KMS-11 (cell line): Measurements from ENCODE around the gene ZNF536.

ENCODE experiments used
- H2AFZ ChIP-seq: fragments of 200-600 bp; sonication (generic); 2 replicates; pipeline ENCODE4 v1.6.1; 2016; ENCODE audit warnings: antibody characterized with exemption, mixed run types, low read depth
- H3K27ac ChIP-seq: fragments of 200-600 bp; sonication (generic); 2 replicates; pipeline ENCODE4 v1.6.1; 2016; ENCODE audit warnings: mild to moderate bottlenecking, mixed run types
- H3K27me3 ChIP-seq: fragments of 200-600 bp; sonication (generic); 2 replicates; pipeline ENCODE4 v1.6.1; 2017; ENCODE audit warnings: mild to moderate bottlenecking, low read depth, mixed run types, moderate library complexity; ENCODE audit not compliant: insufficient read depth
- H3K36me3 ChIP-seq: fragments of 200-600 bp; sonication (generic); 2 replicates; pipeline ENCODE4 v1.6.1; 2017; ENCODE audit warnings: mild to moderate bottlenecking, mixed run types; ENCODE audit not compliant: insufficient read depth
- H3K4me1 ChIP-seq: fragments of 200-600 bp; sonication (generic); 2 replicates; pipeline ENCODE4 v1.6.1; 2016; ENCODE audit warnings: mild to moderate bottlenecking, low read depth, mixed run types; ENCODE audit not compliant: poor library complexity, severe bottlenecking
- H3K4me2 ChIP-seq: fragments of 200-600 bp; sonication (generic); 2 replicates; pipeline ENCODE4 v1.7.0; 2016; ENCODE audit warnings: mild to moderate bottlenecking, mixed run types
- H3K4me3 ChIP-seq: fragments of 200-600 bp; sonication (generic); IDR thresholded peaks from 2 replicates; pipeline ENCODE4 v1.6.1; 2017; ENCODE audit warnings: low read depth, low read length, mixed read lengths; ENCODE audit not compliant: insufficient read depth
- H3K79me2 ChIP-seq: fragments of 200-600 bp; sonication (generic); 2 replicates; pipeline ENCODE4 v1.6.1; 2016; ENCODE audit warnings: low read depth, mixed run types; ENCODE audit not compliant: insufficient read depth
- H3K9ac ChIP-seq: fragments of 200-600 bp; sonication (generic); 2 replicates; pipeline ENCODE4 v1.6.1; 2016; ENCODE audit warnings: mild to moderate bottlenecking, mixed run types
- H4K20me1 ChIP-seq: fragments of 200-600 bp; sonication (generic); 2 replicates; pipeline ENCODE4 v1.6.1; 2016; ENCODE audit warnings: mild to moderate bottlenecking, mixed run types; ENCODE audit not compliant: insufficient read depth
- TF ChIP-seq, protein P1 (sequence below): fragments of 200-600 bp; sonication (generic); conservative IDR thresholded peaks from 2 replicates; pipeline ENCODE4 v1.6.1; 2017; ENCODE audit warnings: low read depth, mild to moderate bottlenecking, antibody characterized with exemption, low read length, moderate library complexity, mixed read lengths

The ZNF536 gene

DNA sequence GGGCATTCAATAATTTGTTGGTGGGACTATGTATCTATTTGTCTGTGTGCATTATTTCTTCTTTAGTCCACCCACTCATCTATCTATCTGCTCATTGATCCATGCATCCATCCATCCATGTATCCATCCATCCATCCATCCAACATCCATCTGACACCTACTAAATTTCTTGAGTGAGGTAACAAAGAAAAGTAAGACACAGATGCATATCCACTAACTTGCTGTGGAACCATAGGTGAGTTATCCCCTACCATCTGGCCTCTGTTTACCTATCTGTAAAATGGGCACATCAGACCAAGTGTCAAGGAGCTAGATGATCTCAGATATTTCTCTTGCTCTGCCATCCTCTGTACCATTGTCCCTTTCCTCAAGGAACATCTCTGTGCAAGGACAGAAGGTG, 54.7 kb downstream of the ZNF536 start:
- H3K4me1 ChIP-seq: no peaks in the 10 kb centered on the region
- H3K27me3 ChIP-seq: no peaks in the 10 kb centered on the region
- no peaks in the 10 kb centered on the region for H3K36me3 ChIP-seq
- TF ChIP-seq, protein P1, sequence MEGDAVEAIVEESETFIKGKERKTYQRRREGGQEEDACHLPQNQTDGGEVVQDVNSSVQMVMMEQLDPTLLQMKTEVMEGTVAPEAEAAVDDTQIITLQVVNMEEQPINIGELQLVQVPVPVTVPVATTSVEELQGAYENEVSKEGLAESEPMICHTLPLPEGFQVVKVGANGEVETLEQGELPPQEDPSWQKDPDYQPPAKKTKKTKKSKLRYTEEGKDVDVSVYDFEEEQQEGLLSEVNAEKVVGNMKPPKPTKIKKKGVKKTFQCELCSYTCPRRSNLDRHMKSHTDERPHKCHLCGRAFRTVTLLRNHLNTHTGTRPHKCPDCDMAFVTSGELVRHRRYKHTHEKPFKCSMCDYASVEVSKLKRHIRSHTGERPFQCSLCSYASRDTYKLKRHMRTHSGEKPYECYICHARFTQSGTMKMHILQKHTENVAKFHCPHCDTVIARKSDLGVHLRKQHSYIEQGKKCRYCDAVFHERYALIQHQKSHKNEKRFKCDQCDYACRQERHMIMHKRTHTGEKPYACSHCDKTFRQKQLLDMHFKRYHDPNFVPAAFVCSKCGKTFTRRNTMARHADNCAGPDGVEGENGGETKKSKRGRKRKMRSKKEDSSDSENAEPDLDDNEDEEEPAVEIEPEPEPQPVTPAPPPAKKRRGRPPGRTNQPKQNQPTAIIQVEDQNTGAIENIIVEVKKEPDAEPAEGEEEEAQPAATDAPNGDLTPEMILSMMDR: no peak
- no peaks in the 10 kb centered on the region for H4K20me1 ChIP-seq
- no peak overlapping the region for H2AFZ ChIP-seq
- no peaks in the 10 kb centered on the region for H3K79me2 ChIP-seq
- no peak overlapping the region for H3K4me3 ChIP-seq
- no peak overlapping the region for H3K27ac ChIP-seq
- H3K4me2 ChIP-seq: no peak overlapping the region
- H3K9ac ChIP-seq: no peak overlapping the region

DNA sequence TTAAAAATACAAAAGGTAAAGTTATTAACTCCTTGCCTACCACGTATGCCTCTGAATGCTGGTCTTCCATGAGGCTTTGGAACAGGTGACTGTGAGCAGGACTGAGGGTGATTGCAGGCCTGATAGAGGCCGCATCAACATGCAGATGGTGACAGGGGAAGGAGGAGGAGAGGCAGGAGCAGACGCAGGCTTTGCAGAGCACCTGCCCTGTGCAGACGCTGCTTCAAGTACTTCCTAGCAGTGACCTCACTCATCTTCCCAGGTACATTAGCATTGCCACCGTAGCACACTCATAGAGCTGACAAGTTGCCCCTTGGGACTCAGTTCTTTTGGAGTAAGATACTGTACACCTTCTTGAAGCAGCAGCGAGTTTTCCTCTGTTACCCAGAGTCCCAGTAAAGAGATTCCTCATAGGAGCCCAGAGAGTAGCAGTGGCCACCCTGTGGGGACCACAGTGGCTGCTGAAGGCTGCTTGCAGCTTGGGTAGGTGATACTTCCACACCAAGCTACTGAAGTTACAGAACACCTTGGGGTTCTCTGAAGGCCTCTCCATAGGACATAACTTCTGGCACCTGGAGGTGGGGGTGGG, 56.0 kb downstream of the ZNF536 start:
- H3K27ac ChIP-seq: no peak overlapping the region
- H3K27me3 ChIP-seq: no peaks in the 10 kb centered on the region
- TF ChIP-seq, protein P1: no peak
- H3K4me3 ChIP-seq: no peak overlapping the region
- no peaks in the 10 kb centered on the region for H3K4me1 ChIP-seq
- H3K9ac ChIP-seq: no peak overlapping the region
- H3K79me2 ChIP-seq: no peaks in the 10 kb centered on the region
- no peak overlapping the region for H3K4me2 ChIP-seq
- H2AFZ ChIP-seq: no peak overlapping the region
- no peaks in the 10 kb centered on the region for H3K36me3 ChIP-seq
- H4K20me1 ChIP-seq: no peaks in the 10 kb centered on the region

DNA sequence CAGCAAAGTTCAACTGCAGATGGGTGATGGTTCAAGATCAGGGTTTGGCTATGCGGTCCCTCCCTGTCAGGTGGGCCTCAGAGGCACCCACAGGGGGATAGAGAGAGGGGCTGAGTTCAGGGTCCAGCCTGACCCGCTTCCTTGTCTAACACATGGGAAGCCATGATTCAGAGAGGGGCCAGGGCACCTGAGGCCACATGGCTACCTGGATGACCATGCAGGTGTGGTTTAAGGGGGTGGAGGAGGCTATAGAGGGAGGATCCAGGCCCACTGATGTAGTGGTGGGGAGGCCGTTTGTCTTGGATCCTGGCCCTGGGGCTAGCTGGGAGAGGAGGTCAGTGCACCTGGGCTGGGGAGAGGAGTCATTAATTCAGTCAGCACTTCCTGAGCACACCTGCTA, 56.7 kb downstream of the ZNF536 start:
- H2AFZ ChIP-seq: no peak overlapping the region
- no peaks in the 10 kb centered on the region for H3K4me1 ChIP-seq
- H4K20me1 ChIP-seq: no peaks in the 10 kb centered on the region
- TF ChIP-seq, protein P1: no peak
- H3K4me3 ChIP-seq: no peak overlapping the region
- H3K9ac ChIP-seq: no peak overlapping the region
- H3K4me2 ChIP-seq: no peak overlapping the region
- no peaks in the 10 kb centered on the region for H3K79me2 ChIP-seq
- H3K27ac ChIP-seq: no peak overlapping the region
- no peaks in the 10 kb centered on the region for H3K36me3 ChIP-seq
- H3K27me3 ChIP-seq: no peaks in the 10 kb centered on the region

DNA sequence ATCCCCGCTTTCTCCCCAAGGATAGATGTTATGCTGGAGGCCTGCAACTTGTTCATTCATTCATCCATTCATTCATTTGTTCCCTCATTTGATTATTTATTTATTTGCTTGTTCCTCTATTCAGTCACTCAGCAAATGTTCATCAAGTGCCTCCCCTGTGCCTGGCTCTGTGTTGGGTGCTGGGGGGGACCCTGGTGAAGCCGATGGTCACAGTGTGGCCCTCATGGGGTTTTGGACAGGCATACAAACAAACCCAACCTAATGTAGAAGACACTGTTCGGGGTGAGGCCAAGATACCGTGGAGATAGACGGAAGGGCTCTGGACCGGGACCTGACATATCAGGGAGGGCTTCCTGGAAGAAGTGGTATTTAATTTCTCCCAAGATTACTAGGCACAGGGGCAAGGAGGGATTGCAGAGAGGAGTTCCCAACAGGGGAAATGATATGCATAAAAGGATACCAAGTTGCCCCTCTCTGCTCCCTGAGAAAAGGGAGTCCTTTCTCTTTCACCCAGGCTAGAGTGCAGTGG, 58.1 kb downstream of the ZNF536 start:
- Histone ChIP-seq H2AFZ (no peak overlapping the region), H3K9ac (no peak overlapping the region), H3K79me2 (no peaks in the 10 kb centered on the region), H4K20me1 (no peaks in the 10 kb centered on the region), H3K4me2 (no peak overlapping the region), H3K4me1 (no peaks in the 10 kb centered on the region), H3K4me3 (no peak overlapping the region), H3K36me3 (no peaks in the 10 kb centered on the region), H3K27ac (no peak overlapping the region), H3K27me3 (no peaks in the 10 kb centered on the region)
- TF ChIP-seq, protein P1: no peak
